H1 (cell line): ENCODE data around the gene POU3F2. TPM values are rescaled to one million over a fixed set of nuclear protein-coding genes. Genes with fewer than 3 reads are reported as not detected.

Experiments
- CTCF ChIA-PET: fragments of 300-600 bp; sonication (Branson Sonifier 250); formaldehyde crosslinking; loops from one replicate; lab custom pipeline; 2021; ENCODE audit not compliant: partially characterized antibody; lab: Charles Lee
- POLR2A ChIA-PET: fragments of 300-600 bp; sonication (Branson Sonifier 250); formaldehyde crosslinking; loops from one replicate; lab custom pipeline; 2021; ENCODE audit warnings: inconsistent platforms; ENCODE audit not compliant: partially characterized antibody; lab: Charles Lee
- DNase-seq, 2 experiments: peaks; one replicate each; pipeline versions ENCODE4 v3.0.0 to v3.0.0-alpha.2; 2010 to 2022; ENCODE audit warnings: low spot score in 2 of 2, low read depth in 1 of 2, mixed read lengths in 1 of 2
- FAIRE-seq: peaks from 2 replicates; lab custom pipeline; 2011; peaks lifted over from hg19 to GRCh38; lab: Jason Lieb, UNC
- H2AFZ ChIP-seq: 2 replicates; pipeline ENCODE4 v1.8.1; 2012; ENCODE audit warnings: low read length, inconsistent platforms
- H2AK5ac ChIP-seq: 2 replicates; pipeline ENCODE4 v1.6.1; 2013; ENCODE audit warnings: low read depth, low read length
- H2BK120ac ChIP-seq: replicated peaks from 2 replicates; pipeline ENCODE3; 2013; ENCODE audit warnings: low read depth, low read length, inconsistent platforms
- H2BK12ac ChIP-seq: 2 replicates; pipeline ENCODE4 v1.6.1; 2013; ENCODE audit warnings: low read depth, low read length
- H2BK15ac ChIP-seq: 2 replicates; pipeline ENCODE4 v1.6.1; 2013; ENCODE audit warnings: low read length
- H2BK20ac ChIP-seq: 2 replicates; pipeline ENCODE4 v1.6.1; 2013; ENCODE audit warnings: low read length
- H2BK5ac ChIP-seq: 2 replicates; pipeline ENCODE4 v1.6.1; 2013; ENCODE audit warnings: low read depth, low read length
- H3K14ac ChIP-seq: 2 replicates; pipeline ENCODE4 v1.6.1; 2013; ENCODE audit warnings: inconsistent platforms; ENCODE audit not compliant: insufficient read length
- H3K18ac ChIP-seq: 2 replicates; pipeline ENCODE4 v1.6.1; 2013; ENCODE audit warnings: low read length; ENCODE audit errors: extremely low read depth
- H3K23ac ChIP-seq: 2 replicates; pipeline ENCODE4 v1.6.1; 2013; ENCODE audit warnings: inconsistent platforms; ENCODE audit not compliant: insufficient read length
- H3K23me2 ChIP-seq: 2 replicates; pipeline ENCODE4 v1.6.1; 2013; ENCODE audit warnings: low read depth, low read length
- H3K27ac ChIP-seq: 2 replicates; pipeline ENCODE4 v1.6.1; 2011; ENCODE audit warnings: low read depth, low read length, inconsistent platforms
- H3K27me3 ChIP-seq, 4 experiments: replicated peaks in 1 of 4; 1 replicate in 1 of 4; 2 replicates in 3 of 4; pipeline versions ENCODE4 v1.6.1 to v1.8.1; 2011 to 2013; ENCODE audit warnings: low read length in 3 of 4, mild to moderate bottlenecking in 3 of 4, inconsistent platforms in 2 of 4, mixed read lengths in 2 of 4, moderate library complexity in 1 of 4; ENCODE audit not compliant: control insufficient read depth in 3 of 4, insufficient read depth in 3 of 4; ENCODE audit errors: extremely low read depth in 1 of 4
- H3K36me3 ChIP-seq, 4 experiments: 2 replicates each; pipeline versions ENCODE4 v1.6.1 to v1.8.1; 2011 to 2013; ENCODE audit warnings: mild to moderate bottlenecking in 4 of 4, low read length in 3 of 4, moderate library complexity in 2 of 4, control low read depth in 1 of 4, inconsistent platforms in 1 of 4; ENCODE audit not compliant: insufficient read depth in 4 of 4, control insufficient read depth in 2 of 4
- H3K4ac ChIP-seq: replicated peaks from 2 replicates; pipeline ENCODE3; 2013; ENCODE audit warnings: low read length, low read depth, mixed read lengths, inconsistent platforms; ENCODE audit not compliant: insufficient read length
- H3K4me1 ChIP-seq, 4 experiments: replicated peaks in 1 of 4; 1 replicate in 1 of 4; 2 replicates in 3 of 4; pipeline versions ENCODE4 v1.6.1 to v1.8.1; 2011 to 2013; ENCODE audit warnings: low read length in 3 of 4, inconsistent platforms in 2 of 4, mixed read lengths in 1 of 4; ENCODE audit not compliant: insufficient read depth in 4 of 4, control insufficient read depth in 3 of 4
- H3K4me2 ChIP-seq, 2 experiments: 2 replicates each; pipeline versions ENCODE4 v1.6.1 to v1.8.1; 2011 to 2013; ENCODE audit warnings: low read depth in 2 of 2, low read length in 2 of 2, control low read depth in 1 of 2, inconsistent platforms in 1 of 2, mild to moderate bottlenecking in 1 of 2; ENCODE audit not compliant: insufficient read depth in 1 of 2
- H3K4me3 ChIP-seq, 4 experiments: fragments of 200-600, 300-600 bp in 1 of 4; sonication (generic), shearing (Covaris generic), sonication (Bioruptor Twin) in 1 of 4; 2 replicates each; pipeline versions ENCODE4 v1.5.1 to v1.8.1; 2011 to 2016; ENCODE audit warnings: low read length in 4 of 4, low read depth in 3 of 4, control low read depth in 2 of 4, inconsistent platforms in 2 of 4, mild to moderate bottlenecking in 2 of 4, mixed read lengths in 1 of 4, moderate library complexity in 1 of 4; ENCODE audit not compliant: insufficient read depth in 2 of 4; ENCODE audit errors: extremely low read depth in 1 of 4
- H3K56ac ChIP-seq: replicated peaks from 2 replicates; pipeline ENCODE3; 2013; ENCODE audit warnings: low read depth, mild to moderate bottlenecking, mixed read lengths, low read length, inconsistent platforms; ENCODE audit not compliant: insufficient read length
- H3K79me1 ChIP-seq: 2 replicates; pipeline ENCODE4 v1.6.1; 2013; ENCODE audit warnings: low read depth, low read length, control low read depth
- H3K79me2 ChIP-seq, 2 experiments: 2 replicates each; pipeline versions ENCODE4 v1.6.1 to v1.8.1; 2012 to 2013; ENCODE audit warnings: low read length in 2 of 2, mild to moderate bottlenecking in 2 of 2, inconsistent platforms in 1 of 2; ENCODE audit not compliant: insufficient read depth in 2 of 2, control insufficient read depth in 1 of 2
- H3K9ac ChIP-seq, 4 experiments: replicated peaks in 1 of 4; 1 replicate in 1 of 4; 2 replicates in 3 of 4; pipeline versions ENCODE4 v1.6.1 to v1.8.1; 2011 to 2013; ENCODE audit warnings: low read depth in 3 of 4, low read length in 3 of 4, control low read depth in 2 of 4, mild to moderate bottlenecking in 2 of 4, moderate library complexity in 2 of 4, inconsistent platforms in 1 of 4; ENCODE audit errors: extremely low read depth in 1 of 4
- H3K9me3 ChIP-seq, 2 experiments: 2 replicates each; pipeline versions ENCODE4 v1.6.1 to v1.8.1; 2012 to 2013; ENCODE audit warnings: mild to moderate bottlenecking in 2 of 2, moderate library complexity in 2 of 2, control low read depth in 1 of 2, inconsistent platforms in 1 of 2, low read depth in 1 of 2, low read length in 1 of 2, mixed read lengths in 1 of 2; ENCODE audit not compliant: insufficient read depth in 2 of 2
- H4K20me1 ChIP-seq, 2 experiments: replicated peaks in 1 of 2; 2 replicates each; pipeline versions ENCODE3 to v1.8.1; 2011 to 2013; ENCODE audit warnings: inconsistent platforms in 2 of 2, low read length in 2 of 2, mild to moderate bottlenecking in 1 of 2; ENCODE audit not compliant: insufficient read depth in 2 of 2, control insufficient read depth in 1 of 2
- H4K5ac ChIP-seq: 2 replicates; pipeline ENCODE4 v1.6.1; 2013; ENCODE audit warnings: low read length, low read depth, mixed read lengths, inconsistent platforms; ENCODE audit not compliant: insufficient read length
- H4K8ac ChIP-seq: 2 replicates; pipeline ENCODE4 v1.8.0; 2013; ENCODE audit warnings: mild to moderate bottlenecking, moderate library complexity, low read length, inconsistent platforms; ENCODE audit not compliant: insufficient read depth; ENCODE audit errors: extremely low read depth
- H4K91ac ChIP-seq: replicated peaks from 2 replicates; pipeline ENCODE3; 2013; ENCODE audit warnings: low read length, mixed read lengths, inconsistent platforms; ENCODE audit not compliant: insufficient read length
- CBX5 ChIP-seq: fragments of 300-800, 300-1000 bp; sonication (generic); IDR thresholded peaks from 2 replicates; pipeline ENCODE4 v1.7.1; 2016; ENCODE audit warnings: antibody characterized with exemption, low read length, low read depth
- CHD2 ChIP-seq: IDR thresholded peaks from 2 replicates; pipeline ENCODE4 v1.6.1; 2012; ENCODE audit warnings: low read length, improper control_type of control experiment
- EP300 ChIP-seq, 2 experiments: IDR thresholded peaks; 1 replicate in 1 of 2; 2 replicates in 1 of 2; pipeline ENCODE4 v1.6.1; 2011 to 2012; ENCODE audit warnings: low read depth in 2 of 2, low read length in 2 of 2, mild to moderate bottlenecking in 2 of 2, borderline replicate concordance in 1 of 2, inconsistent platforms in 1 of 2, moderate library complexity in 1 of 2
- POLR2AphosphoS5 ChIP-seq: IDR thresholded peaks from 2 replicates; pipeline ENCODE4 v1.6.1; 2011; ENCODE audit warnings: low read depth, low read length
- SAP30 ChIP-seq: fragments of 300-600 bp; sonication (generic); IDR thresholded peaks from 2 replicates; pipeline ENCODE4 v1.7.1; 2012; ENCODE audit warnings: low read length, moderate library complexity, mild to moderate bottlenecking, inconsistent platforms; ENCODE audit not compliant: insufficient read depth, insufficient replicate concordance
- TAF1 ChIP-seq: IDR thresholded peaks from 2 replicates; pipeline ENCODE4 v1.6.1; 2011; ENCODE audit warnings: mild to moderate bottlenecking, low read depth, low read length
- WGBS, 2 experiments: shearing (Covaris generic) in 1 of 2; methylation state at CpG; one replicate each; pipeline versions ENCODE4 v1.1.6 to v1.1.7; 2013 to 2015; ENCODE audit warnings: low lambda C conversion rate in 2 of 2, mixed read lengths in 2 of 2, inconsistent platforms in 1 of 2, low coverage in 1 of 2, missing lambda C conversion rate in 1 of 2; ENCODE audit not compliant: insufficient replicate concordance in 2 of 2, insufficient coverage in 1 of 2, insufficient read length in 1 of 2; ENCODE audit errors: extremely low coverage in 1 of 2, missing lambda C conversion rate in 1 of 2; 5-methylcytosine and 5-hydroxymethylcytosine counted together
- long read RNA-seq, 2 experiments: library from RNA in 1 of 2; library from capped mRNA in 1 of 2; stranded (forward); transcript quantifications; one replicate each; pipeline ENCODE4 v2.0.0, GENCODE V29; 2021; ENCODE audit warnings: inconsistent platforms in 1 of 2
- polyA minus RNA-seq, 3 experiments: library from RNA; depleted of rRNA, polyadenylated mRNA; stranded (reverse); fragments of >200 nt; gene quantifications; 1 replicate in 2 of 3; 2 replicates in 1 of 3; pipeline ENCODE4 v1.2.3, GENCODE V29; 2011
- polyA plus RNA-seq, 7 experiments: library from polyadenylated mRNA; depleted of rRNA in 3 of 7; stranded (reverse) in 5 of 7; unstranded in 2 of 7; fragments of >200 nt in 5 of 7; fragments of 200-250 nt in 2 of 7; gene quantifications; 1 replicate in 5 of 7; 2 replicates in 1 of 7; 4 replicates in 1 of 7; pipeline versions ENCODE4 v1.2.1 to v1.2.3, GENCODE V29; 2011 to 2013; ENCODE audit warnings: missing spikeins in 2 of 7, mixed read lengths in 2 of 7
- total RNA-seq: library from RNA; stranded (reverse); fragmentation: NEBNext Ultra II Directional; extraction: Animal tissue kit (Norgen Biotek cat#: 25700); gene quantifications from 2 replicates; pipeline ENCODE4 v1.2.1, GENCODE V29; 2021

Gene POU3F2
- total RNA-seq (0.35 and 0.48 TPM in 2 replicates), polyA plus RNA-seq (2011; rRNA removed) (0.06 and 0.09 TPM in 2 replicates), polyA minus RNA-seq (2011; rRNA and poly(A)+ RNA removed) (0.03 TPM in 1 of 2 replicates, not detected in the other)
- polyA plus RNA-seq (2011; cell fraction: cytosol; rRNA removed) = 0.05 TPM
- polyA plus RNA-seq (2011; cell fraction: nucleus; rRNA removed) = 0.03 TPM
- polyA plus RNA-seq (2012, experiment 1 of 2) = 0.08 to 0.22 TPM (median 0.14 TPM) in 4 replicates
- polyA plus RNA-seq (2012, experiment 2 of 2) = 0.12 TPM
- polyA plus RNA-seq (2013, experiment 1 of 2) = 0.28 TPM
- 0.26 TPM for polyA plus RNA-seq (2013, experiment 2 of 2)
- polyA minus RNA-seq (2011; cell fraction: cytosol; rRNA and poly(A)+ RNA removed) = not detected
- polyA minus RNA-seq (2011; cell fraction: nucleus; rRNA and poly(A)+ RNA removed) = 0.30 TPM
- long read RNA-seq, experiment 1, full-length matches to known transcripts = 2 of 2 reads
- long read RNA-seq, experiment 1, partial matches to known transcripts = 0 of 2 reads
- long read RNA-seq, experiment 1, other reads (novel, unspliced or antisense) = 0 of 2 reads
- long read RNA-seq, experiment 2 = 0 reads

GRCh38 chr6:98834060-98835031 is at the start of gene POU3F2:
Gene POU3F2 (plus strand): TSS chr6:98834574. CDS start chr6:98834874, 300 bp downstream.
- FAIRE-seq (no peak), DNase-seq (peak; percentile 88 to 92)
- peaks cover 2 to 29% (median 22%) of the 10 kb centered on the region in 4 experiments for H3K4me1 ChIP-seq
- peak within 1 kb of the TSS; percentile 71 for H4K8ac ChIP-seq
- no peak within 1 kb of the TSS for H3K14ac ChIP-seq
- no peak within 1 kb of the TSS for H3K23ac ChIP-seq
- H3K27me3 ChIP-seq = peaks cover 63 to 91% (median 79%) of the 10 kb centered on the region in 4 experiments
- no peak within 1 kb of the TSS for H2BK15ac ChIP-seq
- no peak within 1 kb of the TSS for H2AFZ ChIP-seq
- no peak within 1 kb of the TSS for H4K91ac ChIP-seq
- H4K5ac ChIP-seq = no peak within 1 kb of the TSS
- ChIA-PET POLR2A (interaction anchor here (0.6 to 1.7 kb wide), 3 partner anchors 9 to 306 kb away, joined by 3 to 11 read pairs (median 4); no protein-coding TSS in a partner anchor), CTCF (interaction anchor here (0.5 to 10.0 kb wide), 4 partner anchors 11 to 1127 kb away, joined by 3 to 79 read pairs (median 4); no protein-coding TSS in a partner anchor)
- H2BK12ac ChIP-seq = no peak within 1 kb of the TSS
- H2BK5ac ChIP-seq = no peak within 1 kb of the TSS
- no peak within 1 kb of the TSS for H2AK5ac ChIP-seq
- H3K79me2 ChIP-seq = no peaks in the 10 kb centered on the region
- no peak within 1 kb of the TSS for H3K9ac ChIP-seq
- H3K36me3 ChIP-seq = no peaks in the 10 kb centered on the region; a peak in 1 of 8 replicates
- no peaks in the 10 kb centered on the region for H3K79me1 ChIP-seq
- WGBS, 2 experiments = 2% methylated on average over 36 of the region's 83 CpGs; no CpG with 5 or more reads in 1 of the 2 experiments
- H3K9me3 ChIP-seq = no peaks in the 10 kb centered on the region
- H2BK20ac ChIP-seq = no peak within 1 kb of the TSS
- no peak within 1 kb of the TSS for H3K56ac ChIP-seq
- peak within 1 kb of the TSS; percentile 33 to 63 (median 55) for H3K4me3 ChIP-seq
- H3K18ac ChIP-seq = peak within 1 kb of the TSS; percentile 19
- H3K27ac ChIP-seq = no peak within 1 kb of the TSS
- H3K4ac ChIP-seq = no peak within 1 kb of the TSS
- peak within 1 kb of the TSS; percentile 94 to 95 for H3K4me2 ChIP-seq
- H3K23me2 ChIP-seq = peaks cover 23% of the 10 kb centered on the region
- peaks cover 5 to 13% of the 10 kb centered on the region in 2 experiments for H4K20me1 ChIP-seq
- no peak within 1 kb of the TSS for H2BK120ac ChIP-seq
- TF ChIP-seq POLR2AphosphoS5 (no peak), CBX5 (no peak), SAP30 (no peak), CHD2 (peak; percentile 34; the same call in 1 of the 2 replicates), EP300 (IDR thresholded peaks at IDR 0.05; ENCODE audit: borderline replicate concordance in 1 of 2, low read depth in 2 of 2, low read length in 2 of 2) (no peak; a peak in 1 of 3 replicates), TAF1 (no peak)
